ENCODE results near the gene GNAS-AS1. TPM values are rescaled to one million over a fixed set of nuclear protein-coding genes. Genes with fewer than 3 reads are reported as not detected.

Gene GNAS-AS1
- total RNA-seq, 6 experiments from 2014 or later: 0.23 to 0.37 (median 0.27) TPM; not detected in 3

DNA sequence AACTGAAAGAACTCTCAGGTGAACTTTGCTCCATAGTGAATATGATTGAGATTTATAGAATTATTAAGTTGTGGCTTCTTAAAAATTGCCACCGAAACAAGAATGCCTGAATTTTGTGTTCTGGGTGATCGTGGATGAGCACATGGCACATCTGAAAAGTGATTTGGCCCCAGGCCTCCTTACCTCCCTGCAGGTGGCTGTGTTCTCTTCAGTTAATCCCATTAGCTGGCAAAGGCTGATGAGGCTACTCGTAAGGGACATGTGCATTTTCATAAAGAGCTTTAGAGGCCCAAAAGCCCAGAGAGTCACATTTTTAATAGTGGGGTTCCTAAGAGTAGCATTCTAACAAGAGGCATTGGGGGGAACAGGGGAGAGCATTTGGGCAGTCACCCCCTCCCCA lies 24.4 kb upstream of the GNAS-AS1 start:
- WGBS (ENCODE audit: insufficient coverage, low coverage, low lambda C conversion rate, missing lambda C conversion rate): 92% methylated on average over 2 of the region's 3 CpGs
- no peaks in the 10 kb centered on the region for H3K4me1 ChIP-seq
- no peak for ATAC-seq

DNA sequence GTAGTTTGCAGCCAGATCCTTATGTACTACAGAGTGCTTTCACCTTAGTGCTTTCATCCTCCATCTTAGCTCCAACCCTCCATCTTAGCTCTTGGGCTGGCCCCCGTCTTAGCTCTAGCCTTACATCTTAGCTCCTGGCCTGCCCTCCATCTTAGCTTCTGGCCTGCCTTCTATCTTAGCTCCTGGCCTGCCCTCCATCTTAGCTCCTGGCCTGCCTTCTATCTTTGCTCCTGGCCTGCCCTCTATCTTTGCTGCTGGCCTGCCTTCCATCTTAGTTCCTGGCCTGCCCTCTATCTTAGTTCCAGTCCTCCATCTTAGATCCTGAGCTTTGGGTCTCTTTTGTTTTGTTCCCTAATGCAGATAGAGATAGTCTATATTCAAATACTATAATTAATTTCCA lies 23.8 kb upstream of the GNAS-AS1 start:
- Histone ChIP-seq H3K4me1 (no peaks in the 10 kb centered on the region), H3K9me3 (no peaks in the 10 kb centered on the region), H3K27me3 (no peaks in the 10 kb centered on the region), H3K4me3 (no peak overlapping the region), H3K27ac (no peak overlapping the region), H3K36me3 (no peaks in the 10 kb centered on the region)
- TF ChIP-seq, protein P1, sequence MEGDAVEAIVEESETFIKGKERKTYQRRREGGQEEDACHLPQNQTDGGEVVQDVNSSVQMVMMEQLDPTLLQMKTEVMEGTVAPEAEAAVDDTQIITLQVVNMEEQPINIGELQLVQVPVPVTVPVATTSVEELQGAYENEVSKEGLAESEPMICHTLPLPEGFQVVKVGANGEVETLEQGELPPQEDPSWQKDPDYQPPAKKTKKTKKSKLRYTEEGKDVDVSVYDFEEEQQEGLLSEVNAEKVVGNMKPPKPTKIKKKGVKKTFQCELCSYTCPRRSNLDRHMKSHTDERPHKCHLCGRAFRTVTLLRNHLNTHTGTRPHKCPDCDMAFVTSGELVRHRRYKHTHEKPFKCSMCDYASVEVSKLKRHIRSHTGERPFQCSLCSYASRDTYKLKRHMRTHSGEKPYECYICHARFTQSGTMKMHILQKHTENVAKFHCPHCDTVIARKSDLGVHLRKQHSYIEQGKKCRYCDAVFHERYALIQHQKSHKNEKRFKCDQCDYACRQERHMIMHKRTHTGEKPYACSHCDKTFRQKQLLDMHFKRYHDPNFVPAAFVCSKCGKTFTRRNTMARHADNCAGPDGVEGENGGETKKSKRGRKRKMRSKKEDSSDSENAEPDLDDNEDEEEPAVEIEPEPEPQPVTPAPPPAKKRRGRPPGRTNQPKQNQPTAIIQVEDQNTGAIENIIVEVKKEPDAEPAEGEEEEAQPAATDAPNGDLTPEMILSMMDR (IDR thresholded peaks at IDR 0.05): no peak
- TF ChIP-seq POLR2A (IDR thresholded peaks at IDR 0.05): no peak
- ATAC-seq (no peak), DNase-seq (no peak)
- 100% methylated on average over 1 of the region's 1 CpG for WGBS (ENCODE audit: insufficient coverage, low coverage, low lambda C conversion rate, missing lambda C conversion rate)
- intact Hi-C loops (cut with DNase I): no loop called here

More for the DNA sequence above, 24.4 kb upstream of the GNAS-AS1 start:
- no peak overlapping the region for H3K27ac ChIP-seq
- no peak for TF ChIP-seq POLR2A (IDR thresholded peaks at IDR 0.05)
- TF ChIP-seq, protein P1 (IDR thresholded peaks at IDR 0.05): no peak
- H3K9me3 ChIP-seq: no peaks in the 10 kb centered on the region
- H3K4me3 ChIP-seq: no peak overlapping the region
- no peaks in the 10 kb centered on the region for H3K27me3 ChIP-seq
- no peak for DNase-seq
- no peaks in the 10 kb centered on the region for H3K36me3 ChIP-seq
- intact Hi-C loops (cut with DNase I): loop anchor here in 1 of 2 donors (5.0 kb wide), 1 partner anchor 347 kb away; no protein-coding TSS in a partner anchor

DNA sequence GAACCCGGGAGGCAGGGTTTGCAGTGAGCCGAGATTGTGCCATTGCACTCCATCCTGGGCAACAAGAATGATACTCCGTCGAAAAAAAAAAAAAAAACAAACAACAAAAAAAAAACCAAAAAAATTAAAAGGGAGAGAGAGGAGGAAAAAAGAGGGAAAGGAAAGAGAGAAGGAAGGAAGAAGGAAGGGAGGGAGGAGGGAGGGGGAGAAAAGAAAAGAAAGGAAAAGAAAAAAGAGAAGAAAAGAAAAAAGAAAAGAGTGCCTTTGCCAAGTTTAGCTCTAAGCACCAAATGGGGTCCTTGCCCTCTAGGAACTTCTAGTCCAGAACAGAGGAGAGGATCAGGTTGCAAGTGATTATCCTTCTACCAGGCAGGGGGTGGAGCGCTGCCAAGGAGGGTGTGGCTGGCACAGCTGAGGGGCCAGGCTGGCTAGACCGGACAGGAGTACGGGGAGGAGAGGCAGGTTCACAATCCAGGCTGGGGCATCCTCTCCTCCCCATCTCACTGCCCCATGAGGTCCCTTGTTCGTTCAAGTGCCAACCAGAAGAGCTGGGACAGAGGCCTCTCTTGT lies 20.9 kb upstream of the GNAS-AS1 start:
- Histone ChIP-seq H3K4me3 (no peak overlapping the region), H3K4me1 (no peaks in the 10 kb centered on the region), H3K27ac (no peak overlapping the region), H3K36me3 (no peaks in the 10 kb centered on the region), H3K9me3 (no peaks in the 10 kb centered on the region), H3K27me3 (no peaks in the 10 kb centered on the region)
- no peak for ATAC-seq
- intact Hi-C loops (cut with DNase I): no loop called here
- no CpG with 5 or more reads among the region's 8 CpGs for WGBS (ENCODE audit: insufficient coverage, low coverage, low lambda C conversion rate, missing lambda C conversion rate)
- no peak for DNase-seq
- no peak for TF ChIP-seq POLR2A (IDR thresholded peaks at IDR 0.05)
- TF ChIP-seq, protein P1 (IDR thresholded peaks at IDR 0.05): no peak

DNA sequence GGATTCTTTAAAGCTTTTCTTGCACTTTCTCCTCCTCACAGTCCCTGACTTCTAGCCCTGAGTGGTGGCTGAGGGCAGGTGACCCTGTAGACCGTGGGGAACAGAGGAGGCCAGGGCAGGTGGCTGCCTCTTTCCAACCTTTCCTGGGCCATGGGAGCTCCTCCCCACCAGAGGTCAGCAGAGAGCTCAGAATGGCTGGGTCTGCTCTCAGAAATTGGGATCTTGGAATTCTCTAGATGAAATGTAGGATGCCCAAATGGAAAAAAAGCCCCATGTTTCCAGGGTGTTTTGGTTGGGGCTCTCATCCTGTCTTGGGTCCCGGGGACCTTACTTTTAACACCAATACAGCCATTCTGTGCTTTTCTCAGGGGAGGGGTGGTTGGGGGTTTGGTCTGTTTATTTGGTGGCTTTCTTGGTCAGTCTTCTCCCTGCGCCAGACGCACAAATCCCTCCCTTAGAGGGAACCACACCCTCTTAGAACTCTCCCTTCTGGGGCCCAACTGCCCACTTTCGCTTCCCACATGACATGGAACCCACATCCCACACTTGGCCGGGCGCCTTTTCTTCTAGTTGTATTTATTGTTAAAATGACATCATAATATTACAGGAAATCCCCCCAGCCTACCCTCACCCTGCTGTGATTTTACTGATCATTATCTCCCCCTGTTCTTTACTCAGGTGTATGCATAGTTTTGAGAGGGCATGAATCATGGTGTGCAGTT lies 19.8 kb upstream of the GNAS-AS1 start:
- ATAC-seq (peak; percentile 95 to 96 (median 96)), DNase-seq (peak; percentile 57 to 76 (median 72))
- TF ChIP-seq POLR2A (IDR thresholded peaks at IDR 0.05): no peak
- TF ChIP-seq, protein P1 (IDR thresholded peaks at IDR 0.05): peak; percentile 82 to 93 (median 88)
- no peak overlapping the region for H3K4me3 ChIP-seq
- no peak overlapping the region for H3K27ac ChIP-seq
- H3K9me3 ChIP-seq: no peaks in the 10 kb centered on the region
- intact Hi-C loops (cut with DNase I): no loop called here
- H3K27me3 ChIP-seq: no peaks in the 10 kb centered on the region
- no peaks in the 10 kb centered on the region for H3K36me3 ChIP-seq
- no peaks in the 10 kb centered on the region for H3K4me1 ChIP-seq
- WGBS (ENCODE audit: insufficient coverage, low coverage, low lambda C conversion rate, missing lambda C conversion rate): 22% methylated on average over 7 of the region's 7 CpGs
